ENCODE measurements around the gene LRTM1.

- TF ChIP-seq CTCF (IDR thresholded peaks at IDR 0.05; ENCODE audit: extremely low read depth in 1 of 2, insufficient read depth in 1 of 2, low read depth in 1 of 2, low read length in 2 of 2) (no peak), POLR2AphosphoS5 (IDR thresholded peaks at IDR 0.05; ENCODE audit: insufficient read depth, low read depth, low read length) (no peak), POLR2A (IDR thresholded peaks at IDR 0.05; ENCODE audit: low read depth, low read length) (no peak), GATA2 (IDR thresholded peaks at IDR 0.05; ENCODE audit: insufficient read depth, insufficient read length, low read depth, low read length) (no peak), MYC (IDR thresholded peaks at IDR 0.05; ENCODE audit: low read depth, low read length) (no peak), EZH2 (IDR thresholded peaks at IDR 0.05; ENCODE audit: borderline replicate concordance, low read depth, low read length, severe bottlenecking) (no peak), FOS (IDR thresholded peaks at IDR 0.05; ENCODE audit: borderline replicate concordance, insufficient read depth, low read length) (no peak)
- TF ChIP-seq, protein P1, sequence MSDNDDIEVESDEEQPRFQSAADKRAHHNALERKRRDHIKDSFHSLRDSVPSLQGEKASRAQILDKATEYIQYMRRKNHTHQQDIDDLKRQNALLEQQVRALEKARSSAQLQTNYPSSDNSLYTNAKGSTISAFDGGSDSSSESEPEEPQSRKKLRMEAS (IDR thresholded peaks at IDR 0.05; ENCODE audit: insufficient read depth, insufficient read length): no peak
Observed at GRCh38 chr3:54970895-54971294, 43.0 kb upstream of the LRTM1 start.
